Activated CD8-positive, alpha-beta memory T cell treated with anti-CD3 and anti-CD28 coated beads, Interleukin-2, amount 10 ng/mL, durations not matched to agents 7 days and 5 days (primary cell): ENCODE measurements around the gene MCTP1. TPM values are rescaled to one million over a fixed set of nuclear protein-coding genes. Genes with fewer than 3 reads are reported as not detected.
"Not testable (repeated sequence)": the region's sequence is repeated elsewhere in the genome, so short reads cannot be mapped to it uniquely, and the experiment has no call there.

Source experiments
- ATAC-seq: fragments of 150-1000 bp; cut with Tn5 transposase; one replicate; pipeline ENCODE4 v1.10.0; 2021; ENCODE audit warnings: moderate library complexity
- CTCF ChIA-PET: fragments of 350-600 bp; sonication (Branson Sonifier 250); formaldehyde crosslinking; loops from one replicate; lab custom pipeline; 2021; ENCODE audit warnings: antibody characterized with exemption; lab: Charles Lee
- DNase-seq: peaks from one replicate; pipeline ENCODE4 v3.0.0-alpha.2; 2020
- H3K27ac Mint-ChIP-seq: one replicate; pipeline ENCODE4 v1.8.0; 2021; ENCODE audit warnings: mild to moderate bottlenecking, mixed read lengths
- H3K27me3 Mint-ChIP-seq: one replicate; pipeline ENCODE4 v1.8.0; 2021; ENCODE audit warnings: mixed read lengths
- H3K36me3 Mint-ChIP-seq: one replicate; pipeline ENCODE4 v1.8.0; 2021; ENCODE audit warnings: mild to moderate bottlenecking, mixed read lengths
- H3K4me1 Mint-ChIP-seq: one replicate; pipeline ENCODE4 v1.8.0; 2021; ENCODE audit warnings: mixed read lengths
- H3K4me3 Mint-ChIP-seq: one replicate; pipeline ENCODE4 v1.8.0; 2021; ENCODE audit warnings: mild to moderate bottlenecking, moderate library complexity, mixed read lengths
- H3K9me3 Mint-ChIP-seq: one replicate; pipeline ENCODE4 v1.8.0; 2022; ENCODE audit warnings: low read depth, mixed read lengths
- total RNA-seq, 2 experiments: library from RNA; stranded (reverse); gene quantifications; one replicate each; pipeline ENCODE4 v1.2.3, GENCODE V29; 2021

MCTP1 gene
- total RNA-seq, 2 experiments from 2014 or later: not detected

GRCh38 chr5:95152535-95152934 is 132.4 kb downstream of the MCTP1 start:
- no peaks in the 10 kb centered on the region for H3K4me1 Mint-ChIP-seq
- H3K27ac Mint-ChIP-seq: no peak overlapping the region
- no peaks in the 10 kb centered on the region for H3K36me3 Mint-ChIP-seq
- no peak for DNase-seq
- H3K9me3 Mint-ChIP-seq: peaks cover 4% of the 10 kb centered on the region
- no peaks in the 10 kb centered on the region for H3K27me3 Mint-ChIP-seq
- no peak for ATAC-seq
- CTCF ChIA-PET: no interaction called here
- no peak overlapping the region for H3K4me3 Mint-ChIP-seq

- Mint-ChIP-seq H3K4me3 (no peak overlapping the region), H3K36me3 (no peaks in the 10 kb centered on the region), H3K9me3 (peaks cover 6% of the 10 kb centered on the region), H3K27me3 (no peaks in the 10 kb centered on the region), H3K27ac (no peak overlapping the region), H3K4me1 (no peaks in the 10 kb centered on the region)
- CTCF ChIA-PET: no interaction called here
- ATAC-seq (no peak), DNase-seq (no peak)
These were observed 132.8 kb downstream of the MCTP1 start for GRCh38 chr5:95152131-95152530.

- DNase-seq (no peak), ATAC-seq (no peak)
- Mint-ChIP-seq H3K9me3 (peaks cover 6% of the 10 kb centered on the region), H3K4me3 (no peak overlapping the region), H3K36me3 (no peaks in the 10 kb centered on the region), H3K27me3 (no peaks in the 10 kb centered on the region), H3K27ac (no peak overlapping the region), H3K4me1 (no peaks in the 10 kb centered on the region)
- CTCF ChIA-PET: no interaction called here
These were observed 133.2 kb downstream of the MCTP1 start for GRCh38 chr5:95151694-95152093.

- Mint-ChIP-seq H3K27me3 (no peaks in the 10 kb centered on the region), H3K9me3 (peaks cover 6% of the 10 kb centered on the region)
- no peak for ATAC-seq
These were observed 135.5 kb downstream of the MCTP1 start for GRCh38 chr5:95149387-95149786.

GRCh38 chr5:95148453-95148852 is 136.4 kb downstream of the MCTP1 start:
- H3K4me1 Mint-ChIP-seq: no peaks in the 10 kb centered on the region
- no peak overlapping the region for H3K4me3 Mint-ChIP-seq
- CTCF ChIA-PET: no interaction called here
- no peaks in the 10 kb centered on the region for H3K36me3 Mint-ChIP-seq
- H3K27me3 Mint-ChIP-seq: no peaks in the 10 kb centered on the region
- DNase-seq: no peak
- ATAC-seq: no peak
- H3K9me3 Mint-ChIP-seq: peaks cover 6% of the 10 kb centered on the region
- no peak overlapping the region for H3K27ac Mint-ChIP-seq

More at GRCh38 chr5:95149387-95149786, 135.5 kb downstream of the MCTP1 start:
- no peaks in the 10 kb centered on the region for H3K4me1 Mint-ChIP-seq
- H3K36me3 Mint-ChIP-seq: no peaks in the 10 kb centered on the region
- no peak overlapping the region for H3K27ac Mint-ChIP-seq
- H3K4me3 Mint-ChIP-seq: no peak overlapping the region
- DNase-seq: no peak
- CTCF ChIA-PET: no interaction called here

- CTCF ChIA-PET, H3K4me1 Mint-ChIP-seq, ATAC-seq, DNase-seq, H3K9me3 Mint-ChIP-seq, H3K36me3 Mint-ChIP-seq, H3K4me3 Mint-ChIP-seq, H3K27ac Mint-ChIP-seq, H3K27me3 Mint-ChIP-seq: not testable (repeated sequence)
These were observed 141.0 kb downstream of the MCTP1 start for GRCh38 chr5:95143858-95144257.

- ATAC-seq (no peak), DNase-seq (no peak)
- Mint-ChIP-seq H3K27ac (no peak overlapping the region), H3K4me3 (no peak overlapping the region), H3K9me3 (no peaks in the 10 kb centered on the region), H3K27me3 (no peaks in the 10 kb centered on the region), H3K4me1 (no peaks in the 10 kb centered on the region), H3K36me3 (no peaks in the 10 kb centered on the region)
- CTCF ChIA-PET: no interaction called here
These were observed 142.7 kb downstream of the MCTP1 start for GRCh38 chr5:95142145-95142544.

GRCh38 chr5:95141141-95141540 is 143.8 kb downstream of the MCTP1 start:
- no peak for ATAC-seq
- no peaks in the 10 kb centered on the region for H3K27me3 Mint-ChIP-seq
- no peaks in the 10 kb centered on the region for H3K36me3 Mint-ChIP-seq
- no peaks in the 10 kb centered on the region for H3K9me3 Mint-ChIP-seq
- no peaks in the 10 kb centered on the region for H3K4me1 Mint-ChIP-seq
- DNase-seq: no peak
- H3K27ac Mint-ChIP-seq: no peak overlapping the region
- CTCF ChIA-PET: no interaction called here
- H3K4me3 Mint-ChIP-seq: no peak overlapping the region

GRCh38 chr5:95134326-95134725 is 150.6 kb downstream of the MCTP1 start:
- Mint-ChIP-seq H3K36me3 (no peaks in the 10 kb centered on the region), H3K4me1 (no peaks in the 10 kb centered on the region), H3K4me3 (no peak overlapping the region), H3K9me3 (peaks cover 2% of the 10 kb centered on the region), H3K27ac (no peak overlapping the region), H3K27me3 (no peaks in the 10 kb centered on the region)
- ATAC-seq (no peak), DNase-seq (no peak)
- CTCF ChIA-PET: interaction anchor here (0.5 kb wide), 1 partner anchor 95 kb away, joined by 4 read pairs; no protein-coding TSS in a partner anchor

- ATAC-seq: no peak
- Mint-ChIP-seq H3K36me3 (no peaks in the 10 kb centered on the region), H3K27ac (no peak overlapping the region), H3K27me3 (no peaks in the 10 kb centered on the region), H3K4me3 (no peak overlapping the region), H3K4me1 (no peaks in the 10 kb centered on the region), H3K9me3 (peaks cover 2% of the 10 kb centered on the region)
- CTCF ChIA-PET: no interaction called here
- no peak for DNase-seq
These were observed 152.8 kb downstream of the MCTP1 start for GRCh38 chr5:95132096-95132495.

GRCh38 chr5:95130941-95131340 is 154.0 kb downstream of the MCTP1 start:
- ATAC-seq (no peak), DNase-seq (no peak)
- CTCF ChIA-PET: no interaction called here
- Mint-ChIP-seq H3K9me3 (peaks cover 2% of the 10 kb centered on the region), H3K36me3 (no peaks in the 10 kb centered on the region), H3K27me3 (no peaks in the 10 kb centered on the region), H3K4me1 (no peaks in the 10 kb centered on the region), H3K27ac (no peak overlapping the region), H3K4me3 (no peak overlapping the region)

- Mint-ChIP-seq H3K4me1 (no peaks in the 10 kb centered on the region), H3K4me3 (no peak overlapping the region), H3K36me3 (no peaks in the 10 kb centered on the region), H3K27ac (no peak overlapping the region), H3K27me3 (no peaks in the 10 kb centered on the region), H3K9me3 (peaks cover 2% of the 10 kb centered on the region)
- CTCF ChIA-PET: no interaction called here
- ATAC-seq: no peak
- DNase-seq: no peak
These were observed 160.2 kb downstream of the MCTP1 start for GRCh38 chr5:95124731-95125130.

GRCh38 chr5:95124101-95124500 is 160.8 kb downstream of the MCTP1 start:
- peaks cover 2% of the 10 kb centered on the region for H3K9me3 Mint-ChIP-seq
- CTCF ChIA-PET: no interaction called here
- no peak for ATAC-seq

GRCh38 chr5:95114902-95115301 is 170.0 kb downstream of the MCTP1 start:
- DNase-seq (no peak), ATAC-seq (no peak)
- Mint-ChIP-seq H3K27me3 (no peaks in the 10 kb centered on the region), H3K9me3 (no peaks in the 10 kb centered on the region), H3K4me3 (no peak overlapping the region), H3K4me1 (no peaks in the 10 kb centered on the region), H3K27ac (no peak overlapping the region), H3K36me3 (no peaks in the 10 kb centered on the region)
- CTCF ChIA-PET: no interaction called here

More at GRCh38 chr5:95124101-95124500, 160.8 kb downstream of the MCTP1 start:
- Mint-ChIP-seq H3K36me3 (no peaks in the 10 kb centered on the region), H3K4me3 (no peak overlapping the region), H3K27ac (no peak overlapping the region), H3K4me1 (no peaks in the 10 kb centered on the region), H3K27me3 (no peaks in the 10 kb centered on the region)
- DNase-seq: no peak

- DNase-seq (no peak), ATAC-seq (no peak)
- Mint-ChIP-seq H3K4me1 (no peaks in the 10 kb centered on the region), H3K27ac (no peak overlapping the region), H3K27me3 (no peaks in the 10 kb centered on the region), H3K9me3 (no peaks in the 10 kb centered on the region), H3K36me3 (no peaks in the 10 kb centered on the region), H3K4me3 (no peak overlapping the region)
- CTCF ChIA-PET: no interaction called here
These were observed 170.6 kb downstream of the MCTP1 start for GRCh38 chr5:95114305-95114704.
